Measurements from ENCODE around the gene ZMYND19.
"Not testable (repeated sequence)": the region's sequence is repeated elsewhere in the genome, so short reads cannot be mapped to it uniquely, and the experiment has no call there.

ZMYND19 gene

DNA sequence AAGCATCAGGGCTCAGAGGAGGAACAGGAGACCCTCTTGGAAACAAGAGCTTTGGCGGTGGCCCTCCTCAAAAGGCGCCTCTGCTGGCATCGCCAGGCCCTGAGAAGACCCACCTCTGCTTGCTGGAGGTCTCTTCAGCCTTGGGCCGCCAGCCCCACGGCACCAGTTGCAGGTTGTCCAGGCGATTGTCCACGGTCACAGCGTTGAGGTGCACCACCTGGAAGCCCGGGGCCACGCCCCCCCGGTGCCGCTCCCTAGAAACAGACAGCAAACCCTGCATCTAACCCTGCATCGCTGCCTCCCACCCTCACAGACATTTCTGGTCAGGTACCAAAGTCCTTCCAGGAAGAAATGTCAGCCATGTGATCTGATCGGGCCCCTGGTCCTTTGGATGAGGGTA, 3.5 kb downstream of the ZMYND19 start:
- DNase-seq: no peak

DNA sequence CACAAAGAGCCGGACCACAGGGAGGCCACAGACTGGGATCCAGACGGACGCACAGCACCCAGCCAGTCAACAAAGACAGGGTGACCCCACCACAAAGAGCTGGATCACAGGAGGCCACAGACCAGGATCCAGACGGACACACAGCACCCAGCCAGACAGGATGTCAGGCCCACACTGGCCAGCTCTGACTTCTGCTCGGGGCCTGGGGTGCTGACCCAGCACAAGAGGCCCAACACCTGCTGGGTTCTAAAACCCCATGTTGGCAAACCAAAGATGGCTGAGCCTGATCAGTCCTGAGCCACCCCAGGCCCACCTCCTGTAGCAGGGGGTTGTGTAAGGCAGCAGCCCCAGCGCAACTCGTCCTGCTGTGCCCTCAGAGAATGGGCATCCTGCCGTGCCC, 6.4 kb downstream of the ZMYND19 start:
- DNase-seq: no peak

DNA sequence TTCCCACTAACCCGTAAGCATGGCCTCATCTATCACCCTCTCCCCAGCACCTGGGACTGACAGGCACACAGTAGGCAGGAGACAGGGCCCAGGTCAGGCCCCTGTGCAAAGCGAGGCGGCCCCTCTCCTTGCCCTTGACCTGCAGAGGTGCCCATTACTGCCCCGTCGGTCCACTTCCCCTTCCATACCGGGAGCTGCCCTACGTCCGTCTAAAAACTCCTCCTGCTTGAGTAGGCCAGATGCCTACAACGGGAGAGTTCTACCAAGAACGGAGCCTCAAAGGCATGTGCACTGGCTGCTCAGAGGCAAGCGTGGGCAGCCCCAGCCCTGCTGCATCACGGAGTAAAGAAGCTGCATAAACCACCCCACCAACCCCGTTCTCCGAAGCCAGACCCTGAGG, 7.0 kb downstream of the ZMYND19 start:
- DNase-seq: no peak

DNA sequence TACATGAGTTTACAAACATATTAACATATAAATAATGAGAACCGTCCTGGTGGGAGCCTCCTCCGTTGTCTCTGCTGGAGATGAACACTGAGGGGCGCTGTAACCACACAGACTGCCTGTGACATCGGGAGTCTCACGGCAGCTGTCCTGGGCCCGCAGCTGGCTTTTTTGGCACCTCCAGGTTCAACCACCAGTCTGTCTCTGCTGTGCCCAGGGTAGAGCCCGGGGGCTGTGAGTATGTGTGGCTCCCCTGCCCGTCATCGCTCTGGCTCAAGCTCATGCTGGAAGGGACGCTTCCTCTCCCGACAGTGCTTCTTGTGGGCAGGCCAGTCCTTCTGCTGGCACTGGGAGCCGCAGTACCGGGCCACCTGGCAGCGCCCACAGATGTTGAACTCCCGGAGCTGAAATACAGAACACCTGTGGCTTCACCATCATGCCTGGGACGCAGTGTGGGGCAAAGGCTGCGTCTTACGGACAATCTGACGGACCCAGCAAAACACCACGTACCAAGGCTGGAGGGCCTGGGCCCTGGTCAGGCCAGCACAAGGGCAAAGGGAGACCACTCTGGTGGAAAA, 7.9 kb downstream of the ZMYND19 start:
- DNase-seq: no peak

DNA sequence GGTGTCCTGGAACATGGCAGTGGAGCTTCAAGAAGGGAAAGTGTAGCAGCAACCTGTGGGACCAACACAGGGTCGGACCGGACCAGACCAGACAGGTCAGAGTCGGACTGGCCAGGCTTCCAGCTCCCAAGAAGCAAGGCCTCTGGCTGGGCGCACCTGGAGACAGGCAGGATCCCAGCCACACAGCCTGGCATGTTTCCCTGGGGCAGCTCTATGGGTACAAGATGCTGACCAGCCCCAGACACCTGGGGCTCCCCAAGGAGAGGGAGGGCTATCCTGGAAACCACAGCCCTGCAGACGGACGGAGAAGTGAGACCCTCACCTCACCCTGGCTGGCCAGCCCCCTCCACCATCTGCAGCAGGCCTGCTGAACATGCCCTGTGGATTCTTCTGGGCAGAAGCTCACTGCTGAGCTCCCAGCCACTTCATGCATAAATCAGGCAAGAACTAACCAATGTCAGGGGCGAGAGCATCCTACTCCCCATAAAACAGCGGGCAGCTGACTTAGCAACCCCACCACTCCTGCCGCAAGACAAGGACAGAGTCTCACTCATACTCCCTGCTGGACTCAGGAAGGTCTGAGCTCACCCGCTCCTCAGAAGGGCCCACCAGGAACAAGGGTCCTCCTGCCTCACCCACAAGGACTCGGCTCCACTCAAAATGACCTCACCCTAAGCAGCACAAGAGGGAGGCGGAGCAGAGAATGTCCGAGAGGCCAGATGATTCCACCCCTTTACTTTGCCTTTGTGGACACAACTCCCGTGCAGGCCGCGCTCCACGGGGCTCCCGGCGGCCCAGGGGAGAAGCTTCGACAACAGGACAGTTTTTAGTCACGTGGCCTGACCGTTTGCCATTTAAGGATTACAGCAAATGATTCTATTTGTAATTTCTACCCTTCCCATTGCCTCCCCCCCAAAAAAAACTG, 8.7 kb downstream of the ZMYND19 start:
- DNase-seq: no peak

DNA sequence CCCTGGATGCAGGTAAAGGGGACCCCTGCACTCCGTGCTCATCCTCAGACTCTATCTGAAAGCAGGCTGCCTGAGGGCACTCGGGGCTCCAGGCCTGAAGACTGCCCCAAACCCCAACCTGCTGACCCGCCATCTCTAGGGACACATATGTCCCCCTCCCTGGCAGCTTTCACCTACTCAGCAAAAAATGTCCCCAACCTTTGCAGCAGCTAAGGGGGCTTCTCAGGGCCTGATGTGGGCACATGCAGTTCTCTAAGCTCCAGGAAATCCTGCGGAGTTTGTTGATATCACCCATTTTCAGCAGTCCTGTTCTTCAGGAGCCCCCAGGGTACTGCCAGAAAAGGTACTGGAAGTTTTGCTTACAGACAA, 9.4 kb downstream of the ZMYND19 start:
- no peak for DNase-seq

DNA sequence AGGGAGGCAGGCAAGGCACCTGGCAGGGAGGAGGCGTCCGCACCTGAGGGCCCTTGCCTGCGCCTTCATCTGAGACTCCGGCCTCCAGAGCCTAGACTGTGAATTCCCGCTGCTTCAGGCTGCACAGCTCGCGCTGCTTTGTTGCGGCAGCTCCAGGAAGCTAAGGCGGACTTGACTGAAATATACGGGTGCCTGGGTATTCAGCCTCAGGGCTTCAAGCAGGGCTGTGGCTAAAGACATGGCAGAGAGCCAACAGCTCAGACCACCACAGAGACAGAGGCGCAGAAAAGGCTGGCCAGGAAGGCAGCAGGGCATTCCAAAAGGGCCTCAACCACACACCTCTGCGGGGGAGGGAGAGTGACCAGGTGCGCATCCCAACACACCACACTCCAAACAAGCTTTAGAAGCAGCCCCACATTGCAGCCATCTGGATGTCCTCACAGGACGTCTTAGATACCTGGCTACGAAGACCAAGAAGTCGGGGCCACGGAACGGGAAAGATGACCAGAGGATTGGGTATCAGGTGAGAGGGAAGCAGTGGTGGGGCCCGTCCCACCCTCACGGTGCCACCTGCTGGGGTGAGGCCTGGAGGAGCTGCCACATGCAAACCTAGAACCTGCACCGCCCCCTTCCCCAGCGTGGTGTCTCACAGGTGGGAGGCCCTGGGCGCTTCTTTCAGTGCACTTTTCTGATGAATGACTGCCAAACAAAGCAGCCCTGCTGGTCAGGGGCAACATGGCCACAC, 9.9 kb downstream of the ZMYND19 start:
- no peak for DNase-seq

DNA sequence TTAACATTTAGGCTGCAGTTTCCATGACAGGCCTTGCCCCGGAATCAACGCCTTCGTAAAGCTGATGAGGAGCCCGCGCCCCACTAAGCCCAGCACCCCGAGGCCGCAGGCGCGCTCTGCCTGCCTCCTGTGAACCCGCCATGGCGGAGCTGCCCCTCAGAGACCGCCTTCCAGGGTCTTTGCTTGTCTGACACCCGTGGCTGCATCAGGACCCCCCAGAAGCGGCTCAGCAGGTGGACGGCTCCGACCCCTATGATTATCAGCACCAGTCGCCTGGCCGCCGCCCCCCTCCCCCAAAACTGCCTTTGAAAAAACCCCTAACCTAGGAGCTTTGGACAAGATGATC, 11.1 kb downstream of the ZMYND19 start:
- DNase-seq: no peak

DNA sequence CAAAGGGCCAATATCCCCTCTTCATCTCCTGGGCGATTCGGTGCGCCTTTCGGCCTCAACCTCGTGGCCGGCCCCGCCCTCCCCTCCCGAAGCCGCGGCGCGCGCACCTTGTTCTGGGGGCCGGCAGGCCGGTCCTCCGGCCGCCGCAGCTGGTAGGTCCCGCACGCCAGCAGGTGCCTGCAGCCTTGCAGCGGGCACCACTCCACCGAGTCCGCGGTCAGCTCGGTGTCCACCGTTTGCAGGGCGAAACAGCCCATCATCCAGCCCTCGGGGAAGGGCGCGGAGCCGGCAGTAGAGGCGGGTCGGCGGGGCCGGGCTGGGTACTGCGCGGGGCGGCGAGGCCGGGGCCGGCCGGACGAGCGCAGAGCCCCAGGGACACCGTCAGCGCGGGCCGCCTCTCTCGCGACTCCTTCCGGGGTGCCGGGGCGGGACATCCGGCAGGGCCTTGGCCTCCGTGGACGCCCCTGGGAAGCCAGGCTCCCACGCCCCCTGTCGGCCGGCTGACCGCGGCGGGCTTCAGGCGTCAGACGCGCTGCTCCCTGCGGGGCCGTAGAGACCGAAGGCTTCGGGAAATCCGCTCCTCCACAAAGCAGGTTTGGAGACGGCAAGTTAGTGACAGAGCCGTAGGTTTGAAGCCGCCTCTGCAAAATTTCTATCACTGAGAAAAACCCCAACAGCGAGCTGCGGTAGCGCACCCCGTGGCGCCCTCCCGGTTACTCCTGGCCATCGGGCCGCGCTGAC, 11.6 kb downstream of the ZMYND19 start, which contains the start of gene DPH7:
Gene DPH7, minus strand, starts transcription at position 408 of the 741 bp plus-strand sequence. Its CDS starts 148 bp downstream, at position 260.
- peak; percentile 34 for DNase-seq

DNA sequence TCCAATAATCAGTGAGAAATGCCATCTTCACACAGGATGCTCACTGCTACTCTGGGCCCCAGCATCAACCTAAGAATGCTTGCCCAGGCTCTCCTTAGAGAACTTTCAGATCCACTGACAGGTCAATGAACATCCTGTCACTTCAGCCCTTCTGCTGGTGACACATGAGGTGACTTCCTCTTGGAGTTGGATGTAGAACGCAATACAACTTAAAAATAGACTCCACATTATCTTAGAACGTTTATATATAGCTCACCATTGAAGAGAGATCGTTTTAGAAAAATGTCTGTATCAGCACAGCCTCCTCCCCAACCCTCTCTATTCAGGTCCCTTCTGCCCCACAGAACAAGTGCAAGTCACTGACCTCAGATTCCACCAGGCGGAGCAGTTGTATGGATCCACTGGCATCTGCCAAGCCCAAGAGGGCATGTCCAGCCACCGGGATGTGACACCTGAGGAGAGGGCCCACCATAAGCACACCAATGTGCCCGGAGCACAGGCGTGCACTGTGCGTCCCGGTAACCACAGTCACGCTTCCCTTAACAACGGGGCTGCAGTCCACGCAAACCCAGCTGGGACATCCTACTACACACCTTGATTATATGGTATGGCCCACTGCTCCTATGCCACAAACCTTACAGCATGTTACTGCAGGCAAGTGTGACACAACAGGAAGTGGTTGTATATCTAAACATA, 14.4 kb downstream of the ZMYND19 start:
- DNase-seq: no peak

DNA sequence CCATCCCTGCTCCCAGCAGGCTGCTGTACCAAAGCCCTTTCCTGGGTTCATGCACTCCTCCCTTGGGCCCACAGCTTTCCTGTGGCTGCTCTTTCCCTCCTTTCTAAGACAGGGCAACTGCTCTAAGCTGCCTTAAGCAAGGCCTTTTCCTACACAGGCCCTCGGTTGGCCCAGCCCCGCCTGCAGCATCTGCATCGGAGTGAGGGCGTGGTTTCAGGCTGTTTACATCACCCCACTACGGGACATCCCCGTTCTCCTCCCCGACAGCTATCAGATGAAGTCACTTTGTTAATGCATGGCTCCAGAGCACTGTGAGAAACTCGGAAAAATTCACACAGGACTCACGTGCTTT, 15.0 kb downstream of the ZMYND19 start:
- DNase-seq: no peak

DNA sequence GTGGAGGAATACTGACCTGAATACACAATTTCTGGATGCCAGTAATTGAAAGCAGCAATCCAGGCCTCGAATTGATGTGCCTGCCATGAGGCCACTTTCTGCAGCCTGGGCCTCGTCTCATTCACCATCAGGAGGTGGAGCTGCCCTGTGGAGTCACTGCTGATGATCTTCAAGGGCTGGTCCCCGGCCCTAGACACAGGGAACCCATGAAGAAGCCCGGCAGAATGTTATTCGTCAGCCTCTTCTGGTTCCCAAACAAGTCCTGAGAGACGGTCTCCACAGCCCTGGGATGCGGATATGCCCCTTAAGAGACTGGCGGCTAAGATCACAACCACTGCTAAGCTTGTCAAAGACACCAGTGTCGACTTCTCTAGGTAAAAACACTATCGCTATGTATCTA, 16.1 kb downstream of the ZMYND19 start:
- no peak for DNase-seq

DNA sequence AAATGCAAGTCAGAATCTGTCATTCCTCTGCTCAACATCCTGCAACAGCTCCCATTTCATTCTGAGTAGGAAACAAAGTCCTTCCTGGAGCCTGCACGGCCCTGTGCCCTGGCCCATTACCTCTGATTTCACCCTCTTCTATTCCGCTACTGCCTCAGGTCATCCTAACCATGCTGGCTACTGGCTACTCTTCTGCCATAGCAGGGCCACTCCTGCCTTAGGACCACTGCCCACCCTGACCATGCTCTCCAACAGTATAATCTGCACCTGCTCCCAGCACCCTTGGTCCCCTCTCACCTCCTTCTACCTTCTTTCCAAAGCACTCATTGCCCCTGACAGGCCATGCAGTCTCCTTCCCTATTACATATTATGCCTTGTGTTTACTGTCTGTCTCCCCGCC, 19.7 kb downstream of the ZMYND19 start:
- DNase-seq: no peak

DNA sequence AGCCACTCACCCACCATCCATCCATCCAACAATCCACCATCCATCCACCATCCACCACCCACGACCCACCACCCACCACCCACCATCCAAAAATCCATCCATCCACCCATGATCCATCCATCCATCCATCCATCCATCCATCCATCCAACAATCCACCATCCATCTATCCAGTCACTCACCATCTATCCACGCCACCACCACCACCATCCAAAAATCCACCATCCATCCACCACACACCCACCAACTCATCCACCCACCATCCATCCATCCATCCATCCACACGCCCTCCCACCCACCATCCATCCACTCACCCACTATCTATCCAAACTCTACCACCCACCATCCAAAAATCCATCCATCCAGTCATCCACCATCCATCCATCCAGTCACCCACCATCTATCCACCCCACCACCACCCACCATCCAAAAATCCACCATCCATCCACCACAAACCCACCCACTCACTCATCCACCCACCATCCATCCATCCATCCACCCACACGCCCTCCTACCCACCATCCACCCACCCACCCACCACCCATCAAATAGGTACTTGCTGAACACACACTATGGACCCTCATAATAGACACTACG, 20.6 kb downstream of the ZMYND19 start:
- no peak for DNase-seq

DNA sequence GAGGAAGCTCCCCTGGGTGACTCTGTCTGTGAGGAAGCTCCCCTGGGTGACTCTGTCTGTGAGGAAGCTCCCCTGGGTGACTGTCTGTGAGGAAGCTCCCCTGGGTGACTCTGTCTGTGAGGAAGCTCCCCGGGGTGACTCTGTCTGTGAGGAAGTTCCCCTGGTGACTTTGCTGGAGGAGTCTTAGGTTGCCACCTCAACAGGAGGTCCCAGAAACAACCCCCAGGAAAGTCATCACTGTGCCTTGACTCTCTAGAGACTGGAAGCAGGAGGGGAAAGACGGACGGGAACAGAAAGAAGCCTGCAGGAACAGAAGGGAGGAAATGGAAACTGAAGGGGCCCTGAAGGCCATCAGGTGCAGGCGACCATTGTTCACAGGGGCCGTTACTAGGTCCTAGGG, 21.9 kb downstream of the ZMYND19 start:
- DNase-seq: not testable (repeated sequence)

DNA sequence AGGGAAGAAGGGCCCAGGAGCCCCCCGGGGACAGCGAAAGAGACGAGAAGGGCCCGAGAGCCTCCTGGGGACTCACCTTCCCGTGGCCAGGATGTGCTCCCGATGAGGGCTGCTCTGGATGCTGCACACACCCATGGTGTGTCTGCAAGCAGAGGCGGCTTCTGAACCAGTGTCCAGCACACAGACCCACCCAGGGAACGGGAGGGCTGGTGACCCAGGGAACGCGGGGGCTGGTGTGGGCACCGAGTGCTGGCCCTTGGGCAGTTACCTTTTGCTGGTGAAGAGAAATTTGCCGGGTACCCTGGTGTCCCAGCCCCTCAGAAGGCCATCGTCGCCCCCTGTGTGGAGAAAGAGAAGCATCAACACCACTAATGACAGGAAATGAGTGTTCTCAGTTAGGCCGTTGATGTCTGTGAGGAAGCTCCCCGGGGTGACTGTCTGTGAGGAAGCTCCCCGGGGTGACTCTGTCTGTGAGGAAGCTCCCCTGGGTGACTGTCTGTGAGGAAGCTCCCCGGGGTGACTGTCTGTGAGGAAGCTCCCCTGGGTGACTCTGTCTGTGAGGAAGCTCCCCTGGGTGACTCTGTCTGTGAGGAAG, 25.4 kb downstream of the ZMYND19 start:
- no peak for DNase-seq

DNA sequence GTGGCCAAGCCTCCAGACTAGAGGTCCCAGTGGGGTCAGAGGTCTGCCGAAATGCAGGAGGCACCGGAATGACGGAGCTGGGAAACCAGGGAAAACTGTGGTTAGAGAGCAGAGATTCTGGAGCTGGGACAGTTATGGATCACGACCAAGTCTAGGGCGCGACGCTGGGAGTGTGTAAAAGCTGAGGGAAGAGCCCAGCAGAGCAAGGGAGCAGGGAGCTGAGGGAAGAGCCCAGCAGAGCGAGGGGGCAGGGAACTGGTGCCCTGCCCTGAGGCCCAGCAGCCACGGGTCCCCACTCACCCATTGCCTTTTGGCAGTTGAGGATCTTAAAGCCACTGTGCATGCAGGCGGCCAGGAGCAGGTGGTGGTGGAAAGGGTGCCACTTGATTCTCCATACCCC, 26.2 kb downstream of the ZMYND19 start:
- no peak for DNase-seq

DNA sequence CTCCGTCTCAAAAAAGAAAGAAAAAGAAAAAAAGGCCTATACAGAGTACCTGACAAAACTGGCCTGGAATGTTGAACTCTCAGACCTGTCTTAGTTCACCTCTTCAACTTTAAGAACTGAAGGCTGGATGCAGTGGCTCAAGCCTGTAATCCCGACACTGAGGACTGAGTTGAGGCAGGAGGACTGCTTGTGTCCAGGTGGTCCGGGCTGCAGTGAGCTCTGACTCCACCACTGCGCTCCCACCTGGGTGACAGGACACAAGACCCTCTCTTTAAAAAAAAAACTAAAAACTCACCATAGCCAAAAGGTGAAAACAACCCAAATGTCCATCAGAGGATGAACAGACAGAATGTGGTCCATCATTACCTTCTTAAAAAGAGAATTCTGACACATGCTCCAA, 32.2 kb downstream of the ZMYND19 start:
- DNase-seq: no peak

DNA sequence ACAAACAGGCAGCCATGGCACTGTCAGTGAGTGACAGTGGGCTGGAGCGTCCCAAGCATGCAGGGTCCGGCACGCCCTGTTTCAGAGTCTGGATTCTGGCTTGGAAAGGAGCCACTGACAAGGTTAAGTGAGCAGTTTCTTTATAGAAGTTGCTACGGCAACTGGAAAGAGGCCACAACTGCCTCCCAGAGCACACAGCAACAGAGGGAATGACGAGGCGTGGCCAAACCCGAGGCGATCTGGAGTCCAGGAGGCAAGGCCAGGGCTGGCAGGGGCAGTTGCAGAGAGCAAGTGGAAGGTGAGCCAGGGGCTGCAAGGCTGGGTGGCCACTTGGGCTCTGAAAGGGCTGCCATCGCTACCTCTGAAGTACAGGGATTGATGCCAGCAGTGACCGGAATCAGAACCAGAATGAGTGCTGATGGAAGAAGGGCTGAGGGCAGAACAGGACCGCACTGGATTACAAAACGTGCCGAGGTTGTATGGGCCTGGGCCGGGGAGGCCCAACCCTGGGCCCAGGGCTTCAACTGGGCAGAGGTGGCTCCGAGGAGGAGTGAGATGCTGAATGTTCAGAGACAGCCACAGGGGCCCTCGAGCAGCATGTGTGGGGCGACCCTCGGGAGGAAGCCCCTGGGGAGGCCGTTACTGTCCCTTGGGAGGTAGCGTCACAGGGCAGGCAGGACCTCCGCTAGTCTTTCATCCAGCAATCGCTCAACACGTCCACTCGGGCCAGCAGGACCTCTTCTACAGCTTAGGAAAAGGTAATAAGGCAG, 34.1 kb downstream of the ZMYND19 start:
- no peak for DNase-seq

DNA sequence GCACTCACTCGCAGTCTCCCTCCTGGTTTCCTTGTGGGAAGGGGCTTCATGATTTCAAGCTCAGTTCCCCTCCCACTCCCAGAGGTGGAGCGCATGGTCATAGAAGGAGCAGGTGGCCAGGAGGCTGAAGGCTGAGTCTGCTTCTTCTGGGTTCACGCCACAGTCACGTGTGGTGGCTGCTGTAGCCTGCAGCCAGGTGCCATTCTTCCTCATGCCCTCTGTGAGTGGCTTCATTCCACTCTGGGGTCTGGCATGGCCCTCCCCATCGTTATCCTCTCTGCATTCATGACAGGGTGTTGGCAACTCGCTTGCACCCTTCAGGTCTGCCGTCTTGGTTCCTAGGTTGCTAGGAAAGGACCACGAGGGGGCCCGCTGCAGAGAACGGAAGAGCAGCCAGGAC, 35.1 kb downstream of the ZMYND19 start:
- no peak for DNase-seq

DNA sequence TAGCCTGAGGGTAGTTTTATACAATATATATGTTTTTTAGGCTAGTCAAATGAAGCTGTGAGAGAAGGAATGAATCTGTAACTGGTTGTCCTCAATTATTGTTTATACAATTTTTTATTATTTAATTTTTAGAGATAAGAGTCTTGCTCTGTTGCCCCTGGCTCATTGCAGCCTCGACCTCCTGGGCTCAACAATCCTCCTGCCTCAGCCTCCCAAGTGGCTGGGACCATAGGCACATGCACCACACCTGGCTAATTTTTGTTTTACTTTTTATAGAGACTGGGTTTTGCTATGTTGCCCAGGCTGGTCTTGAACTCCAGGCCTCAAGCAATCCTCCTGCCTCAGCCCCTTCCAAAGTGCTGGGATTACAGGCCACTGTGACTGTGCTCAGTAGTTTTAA, 36.0 kb downstream of the ZMYND19 start:
- no peak for DNase-seq
